Prostate gland (tissue), 2 donors: ENCODE results near the gene PTBP1. TPM values are rescaled to one million over a fixed set of nuclear protein-coding genes. Genes with fewer than 3 reads are reported as not detected.

Experiments used
- DNase-seq: peaks from one replicate; pipeline ENCODE4 v3.0.0-alpha.2; 2019; ENCODE audit warnings: low spot score
- H3K27ac ChIP-seq, 2 donors: fragments of 200-600 bp; sonication (generic); 2 replicates each; pipeline ENCODE4 v1.5.1; 2017 to 2019
- H3K27me3 ChIP-seq: fragments of 200-600 bp; sonication (generic); replicated peaks from 2 replicates; pipeline ENCODE4 v1.5.1; 2019; ENCODE audit not compliant: insufficient read depth
- H3K36me3 ChIP-seq, 2 donors: fragments of 200-600 bp; sonication (generic); 1 replicate in 1 of 2; 2 replicates in 1 of 2; pipeline versions ENCODE4 v1.5.1 to v1.8.1; 2017 to 2019
- H3K4me1 ChIP-seq: fragments of 200-600 bp; sonication (generic); replicated peaks from 2 replicates; pipeline ENCODE4 v1.5.1; 2019
- H3K4me3 ChIP-seq, 2 donors: fragments of 200-600 bp; sonication (generic); 2 replicates each; pipeline ENCODE4 v1.5.1; 2017 to 2019
- H3K9me3 ChIP-seq: fragments of 200-600 bp; sonication (generic); 2 replicates; pipeline ENCODE4 v1.5.1; 2017
- POLR2A ChIP-seq: fragments of 450-650 bp; IDR thresholded peaks from one replicate; pipeline ENCODE4 v1.6.1; 2016; ENCODE audit warnings: antibody characterized with exemption, mild to moderate bottlenecking
- POLR2AphosphoS5 ChIP-seq: sonication (generic); formaldehyde crosslinking; IDR thresholded peaks from one replicate; pipeline ENCODE4 v1.6.1; 2017; ENCODE audit warnings: antibody characterized with exemption
- WGBS: methylation state at CpG from one replicate; pipeline ENCODE4 v1.1.5; 2018; 5-methylcytosine and 5-hydroxymethylcytosine counted together
- intact Hi-C: fragments of 100-400 bp; cut with DNase I; formaldehyde crosslinking; loops from one replicate; pipeline ENCODE4 v1.14.2; 2022
- total RNA-seq, 2 donors: library from RNA; depleted of rRNA; stranded (reverse); fragments of >200 nt; gene quantifications; one replicate each; pipeline ENCODE4 v1.1.0, GENCODE V29; 2016
- TF ChIP-seq, protein P1 (sequence below), 4 experiments: fragments of 200-600 bp in 2 of 4; fragments of 450-650 bp in 2 of 4; sonication (generic) in 2 of 4; IDR thresholded peaks; 1 replicate in 3 of 4; 2 replicates in 1 of 4; pipeline ENCODE4 v1.5.1; 2016 to 2019; ENCODE audit warnings: antibody characterized with exemption in 4 of 4, mild to moderate bottlenecking in 2 of 4, moderate library complexity in 2 of 4

The PTBP1 gene
- total RNA-seq, 2 donors from 2014 or later: 153 to 222 TPM

DNA sequence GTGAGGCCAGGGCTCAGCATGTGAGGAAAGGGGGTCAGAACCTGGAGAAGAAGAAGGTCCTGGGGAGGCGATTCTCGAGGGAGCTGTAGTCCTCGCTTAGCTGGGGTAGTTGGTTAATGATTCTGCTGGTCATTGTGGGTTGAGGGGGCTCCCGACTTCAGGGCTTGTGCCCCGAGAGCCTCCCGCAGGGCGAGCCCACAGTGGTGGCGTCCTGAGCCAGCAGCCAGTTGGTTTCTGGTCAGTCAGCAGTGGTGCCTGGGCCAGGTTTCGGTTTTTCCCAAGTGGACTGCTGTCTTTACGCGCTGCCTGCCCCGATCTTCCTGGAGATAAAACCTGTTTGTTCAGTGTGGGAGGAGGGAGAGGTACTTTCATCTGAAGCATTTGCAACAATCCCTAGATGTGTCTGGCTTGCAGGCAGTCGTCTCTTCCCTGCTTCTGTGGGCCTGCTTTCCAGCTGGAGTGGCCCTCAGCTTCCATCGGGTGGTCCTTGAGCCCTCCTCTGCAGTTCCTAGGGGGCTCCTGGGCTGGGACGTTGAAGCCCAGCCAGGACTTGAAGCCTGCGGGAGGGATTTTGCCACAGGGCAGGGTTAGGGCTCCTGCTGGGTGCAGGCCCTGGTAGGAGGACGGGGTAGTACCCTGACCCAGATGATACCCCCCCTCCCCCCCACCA is 3.2 kb downstream of the PTBP1 start:
- Histone ChIP-seq H3K4me3 (peak overlapping the region in 1 of 2 donors; percentile 99), H3K27me3 (no peaks in the 10 kb centered on the region), H3K36me3 (peaks cover 14 to 19% of the 10 kb centered on the region in 2 donors), H3K4me1 (peaks cover 42% of the 10 kb centered on the region), H3K9me3 (no peaks in the 10 kb centered on the region), H3K27ac (peak overlapping the region; percentile 95 to 100)
- peak; percentile 88 for DNase-seq
- 10% methylated on average over 17 of the region's 17 CpGs for WGBS
- TF ChIP-seq POLR2A (peak; percentile 48), POLR2AphosphoS5 (peak; percentile 89)
- TF ChIP-seq, protein P1, sequence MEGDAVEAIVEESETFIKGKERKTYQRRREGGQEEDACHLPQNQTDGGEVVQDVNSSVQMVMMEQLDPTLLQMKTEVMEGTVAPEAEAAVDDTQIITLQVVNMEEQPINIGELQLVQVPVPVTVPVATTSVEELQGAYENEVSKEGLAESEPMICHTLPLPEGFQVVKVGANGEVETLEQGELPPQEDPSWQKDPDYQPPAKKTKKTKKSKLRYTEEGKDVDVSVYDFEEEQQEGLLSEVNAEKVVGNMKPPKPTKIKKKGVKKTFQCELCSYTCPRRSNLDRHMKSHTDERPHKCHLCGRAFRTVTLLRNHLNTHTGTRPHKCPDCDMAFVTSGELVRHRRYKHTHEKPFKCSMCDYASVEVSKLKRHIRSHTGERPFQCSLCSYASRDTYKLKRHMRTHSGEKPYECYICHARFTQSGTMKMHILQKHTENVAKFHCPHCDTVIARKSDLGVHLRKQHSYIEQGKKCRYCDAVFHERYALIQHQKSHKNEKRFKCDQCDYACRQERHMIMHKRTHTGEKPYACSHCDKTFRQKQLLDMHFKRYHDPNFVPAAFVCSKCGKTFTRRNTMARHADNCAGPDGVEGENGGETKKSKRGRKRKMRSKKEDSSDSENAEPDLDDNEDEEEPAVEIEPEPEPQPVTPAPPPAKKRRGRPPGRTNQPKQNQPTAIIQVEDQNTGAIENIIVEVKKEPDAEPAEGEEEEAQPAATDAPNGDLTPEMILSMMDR (IDR thresholded peaks at IDR 0.05): no peak
- intact Hi-C loops: loop anchor here (5.0 kb wide), 1 partner anchor 57 kb away; the partner anchor contains the start of gene CFD

DNA sequence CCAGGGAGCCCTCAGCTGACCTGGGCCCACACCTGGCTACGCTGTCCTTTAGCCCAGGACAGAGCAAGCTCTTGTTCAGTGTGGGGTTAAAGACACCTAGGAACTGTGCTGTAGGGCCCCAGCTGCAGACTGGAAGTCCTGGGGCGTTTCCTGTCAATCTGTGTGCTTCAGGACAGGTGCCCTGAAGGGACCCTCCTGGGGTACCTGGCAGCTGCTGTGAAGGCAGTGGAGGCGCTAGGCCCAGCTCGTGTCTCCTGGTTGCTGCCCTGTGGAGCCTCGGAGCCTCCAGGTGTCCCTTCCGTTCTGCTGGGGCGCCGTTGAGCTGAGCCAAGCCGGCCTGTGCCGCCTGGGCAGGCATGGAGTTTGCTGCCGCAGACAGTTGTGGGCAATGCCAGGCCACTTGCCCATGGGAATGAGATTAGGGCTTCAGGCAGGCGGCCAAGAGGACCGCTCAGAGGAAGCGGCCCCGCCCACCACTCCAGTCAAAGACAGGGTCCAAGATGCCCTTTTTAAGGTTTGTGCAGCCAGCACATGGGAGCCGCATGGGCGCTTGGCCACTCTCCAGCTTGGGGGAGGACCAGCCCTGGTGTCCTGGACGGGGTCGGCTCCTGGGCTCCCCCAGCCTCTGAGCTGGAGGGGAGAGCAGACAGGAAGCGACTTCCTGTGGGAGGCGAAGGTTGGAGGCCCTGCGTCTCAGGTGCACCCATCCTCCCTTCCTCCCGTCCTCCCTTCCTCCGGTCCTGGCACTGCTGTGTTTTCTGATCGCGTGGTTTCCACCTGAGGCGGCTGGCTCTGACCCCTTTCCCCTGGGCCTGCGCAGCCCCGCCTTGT is 4.0 kb downstream of the PTBP1 start:
- peak overlapping the region; percentile 95 to 100 for H3K27ac ChIP-seq
- H3K27me3 ChIP-seq: no peaks in the 10 kb centered on the region
- no peak for DNase-seq
- H3K4me1 ChIP-seq: peaks cover 42% of the 10 kb centered on the region
- peaks cover 20 to 27% of the 10 kb centered on the region in 2 donors for H3K36me3 ChIP-seq
- intact Hi-C loops: loop anchor here (5.0 kb wide), 1 partner anchor 56 kb away; the partner anchor contains the start of gene CFD
- 27% methylated on average over 25 of the region's 29 CpGs for WGBS
- no peaks in the 10 kb centered on the region for H3K9me3 ChIP-seq
- TF ChIP-seq, protein P1 (IDR thresholded peaks at IDR 0.05): no peak
- TF ChIP-seq POLR2A (no peak), POLR2AphosphoS5 (no peak)
- peak overlapping the region in 1 of 2 donors; percentile 99 for H3K4me3 ChIP-seq

DNA sequence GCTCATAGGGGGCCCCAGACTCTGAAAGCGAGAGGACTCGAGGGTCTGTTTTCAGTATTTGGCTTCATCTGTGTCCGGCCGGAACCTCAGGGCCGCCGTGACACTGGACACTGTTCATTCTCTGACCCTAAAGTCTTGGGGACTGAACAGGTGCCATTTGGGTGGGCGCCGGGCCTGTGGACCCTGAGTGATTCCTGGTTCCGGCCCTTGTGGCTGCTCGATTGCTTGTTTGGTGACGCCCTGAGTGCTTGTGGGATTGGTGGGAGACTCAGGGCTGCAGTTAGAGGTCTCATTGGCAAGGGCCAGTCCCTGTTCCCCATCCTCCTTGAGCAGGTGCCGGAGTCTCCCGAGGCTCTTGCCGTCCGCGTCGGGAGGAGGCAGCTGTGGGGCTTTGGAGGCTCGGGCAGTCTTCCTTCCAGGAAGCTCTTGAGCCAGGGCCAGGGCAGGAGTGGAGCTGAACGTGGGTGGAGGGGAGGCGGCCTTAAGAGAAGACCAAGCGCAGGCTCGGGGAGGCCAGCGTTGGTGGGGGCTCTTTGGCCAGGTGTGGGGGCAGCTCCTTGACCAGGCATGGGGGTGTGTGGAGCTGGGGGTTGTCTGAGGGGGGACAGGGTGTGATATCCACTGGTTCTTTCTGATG is 4.7 kb downstream of the PTBP1 start:
- H3K4me3 ChIP-seq: peak overlapping the region in 1 of 2 donors; percentile 99
- intact Hi-C loops: loop anchor here (5.0 kb wide), 1 partner anchor 55 kb away; the partner anchor contains the start of gene CFD
- H3K36me3 ChIP-seq: peaks cover 26 to 31% of the 10 kb centered on the region in 2 donors
- DNase-seq: peak; percentile 61
- H3K27ac ChIP-seq: peak overlapping the region; percentile 4 to 100
- H3K9me3 ChIP-seq: no peaks in the 10 kb centered on the region
- TF ChIP-seq POLR2AphosphoS5: peak; percentile 12
- no peak for TF ChIP-seq POLR2A
- TF ChIP-seq, protein P1 (IDR thresholded peaks at IDR 0.05): no peak
- no peaks in the 10 kb centered on the region for H3K27me3 ChIP-seq
- peaks cover 42% of the 10 kb centered on the region for H3K4me1 ChIP-seq
- WGBS: 20% methylated on average over 23 of the region's 23 CpGs

DNA sequence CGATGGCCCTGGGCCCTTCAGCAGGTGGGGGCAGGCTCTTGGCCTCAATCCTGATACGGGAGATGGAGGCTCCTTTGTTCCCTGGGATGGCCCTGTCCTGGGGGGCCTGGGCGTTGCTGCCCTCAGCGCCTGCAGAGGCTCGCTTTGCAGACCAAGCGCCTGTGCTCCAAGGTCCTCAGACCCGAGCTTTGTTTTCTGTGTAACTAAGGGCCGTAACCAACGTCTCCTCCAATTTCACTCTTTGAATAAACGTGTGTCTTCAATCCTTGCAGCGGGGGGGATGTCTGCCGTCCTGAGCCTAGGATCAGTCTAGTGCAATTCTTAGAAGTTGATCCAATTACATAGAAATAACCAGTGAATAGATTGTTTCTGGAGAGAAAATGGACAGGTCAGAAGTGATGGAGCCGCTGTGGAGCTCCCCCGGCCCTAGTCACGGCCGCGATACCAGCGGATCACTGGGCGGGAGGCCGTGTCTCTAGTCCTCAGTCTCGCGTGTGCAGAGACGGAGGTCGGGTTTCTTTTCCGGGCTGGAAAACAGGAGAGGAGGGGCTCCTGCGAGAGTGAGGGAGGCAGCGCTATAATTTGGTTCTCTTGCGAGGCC is 5.3 kb downstream of the PTBP1 start:
- Histone ChIP-seq H3K27me3 (no peaks in the 10 kb centered on the region), H3K27ac (peak overlapping the region; percentile 11 to 100), H3K9me3 (no peaks in the 10 kb centered on the region), H3K36me3 (peaks cover 31% of the 10 kb centered on the region in 2 donors), H3K4me1 (peaks cover 42% of the 10 kb centered on the region), H3K4me3 (peak overlapping the region in 1 of 2 donors; percentile 99)
- intact Hi-C loops: loop anchor here (5.0 kb wide), 1 partner anchor 55 kb away; the partner anchor contains the start of gene CFD
- 27% methylated on average over 28 of the region's 28 CpGs for WGBS
- TF ChIP-seq, protein P1 (IDR thresholded peaks at IDR 0.05): no peak
- TF ChIP-seq POLR2A: no peak
- TF ChIP-seq POLR2AphosphoS5: no peak
- DNase-seq: no peak
